Kidney epithelial cell (primary cell): ENCODE results near the gene AMOTL2. TPM values are rescaled to one million over a fixed set of nuclear protein-coding genes. Genes with fewer than 3 reads are reported as not detected.
A peak's percentile ranks its signal among the peaks of the same experiment; 100 is the strongest.

Experiments used
- DNase-seq: peaks from one replicate; pipeline ENCODE4 v3.0.0-alpha.2; 2010; ENCODE audit warnings: low read depth
- H3K27me3 ChIP-seq: 2 replicates; pipeline ENCODE4 v1.6.0; 2011; ENCODE audit warnings: low read length; ENCODE audit not compliant: control insufficient read depth, insufficient read depth
- H3K36me3 ChIP-seq: 2 replicates; pipeline ENCODE4 v1.5.1; 2011; ENCODE audit warnings: low read length; ENCODE audit not compliant: control insufficient read depth, insufficient read depth
- H3K4me3 ChIP-seq: 2 replicates; pipeline ENCODE4 v1.5.1; 2011; ENCODE audit warnings: low read depth, mild to moderate bottlenecking, control low read depth, low read length
- CTCF ChIP-seq: IDR thresholded peaks from 2 replicates; pipeline ENCODE4 v1.5.1; 2011; ENCODE audit warnings: mild to moderate bottlenecking, moderate library complexity, low read length, control low read depth, inconsistent platforms; ENCODE audit not compliant: insufficient read depth, poor library complexity, severe bottlenecking
- total RNA-seq: library from RNA; depleted of rRNA; stranded (reverse); fragments of >200 nt; gene quantifications from 2 replicates; pipeline ENCODE4 v1.2.3, GENCODE V29; 2015

The AMOTL2 gene
- total RNA-seq, 1 donor from 2014 or later: 191 TPM

GRCh38 chr3:134314588-134315285 is 59.5 kb downstream of the AMOTL2 start:
- Histone ChIP-seq H3K36me3 (no peaks in the 10 kb centered on the region), H3K4me3 (no peak overlapping the region), H3K27me3 (no peaks in the 10 kb centered on the region)
- DNase-seq: no peak
- no peak for TF ChIP-seq CTCF

- H3K36me3 ChIP-seq: no peaks in the 10 kb centered on the region
- H3K27me3 ChIP-seq: no peaks in the 10 kb centered on the region
- DNase-seq: no peak
- H3K4me3 ChIP-seq: peak overlapping the region; percentile 38
- TF ChIP-seq CTCF: no peak
These were observed 60.2 kb downstream of the AMOTL2 start for GRCh38 chr3:134313847-134314587.

GRCh38 chr3:134312873-134313846 is 61.1 kb downstream of the AMOTL2 start:
- Histone ChIP-seq H3K36me3 (no peaks in the 10 kb centered on the region), H3K27me3 (no peaks in the 10 kb centered on the region), H3K4me3 (peak overlapping the region; percentile 38)
- DNase-seq: no peak
- TF ChIP-seq CTCF: peak; percentile 53

GRCh38 chr3:134312072-134312872 is 62.0 kb downstream of the AMOTL2 start:
- DNase-seq: no peak
- peak; percentile 25 for TF ChIP-seq CTCF
- Histone ChIP-seq H3K4me3 (no peak overlapping the region), H3K27me3 (no peaks in the 10 kb centered on the region), H3K36me3 (no peaks in the 10 kb centered on the region)

GRCh38 chr3:134311693-134312071 is 62.6 kb downstream of the AMOTL2 start:
- no peak for DNase-seq
- Histone ChIP-seq H3K4me3 (no peak overlapping the region), H3K36me3 (no peaks in the 10 kb centered on the region), H3K27me3 (no peaks in the 10 kb centered on the region)
- TF ChIP-seq CTCF: no peak
